NCI-H748 (cell line): ENCODE data around the gene CHI3L1.

Experiments used
- DNase-seq: peaks from one replicate; lab custom pipeline; 2025; ENCODE audit not compliant: unreplicated experiment; lab: John Stamatoyannopoulos, UW

CHI3L1 gene

DNA sequence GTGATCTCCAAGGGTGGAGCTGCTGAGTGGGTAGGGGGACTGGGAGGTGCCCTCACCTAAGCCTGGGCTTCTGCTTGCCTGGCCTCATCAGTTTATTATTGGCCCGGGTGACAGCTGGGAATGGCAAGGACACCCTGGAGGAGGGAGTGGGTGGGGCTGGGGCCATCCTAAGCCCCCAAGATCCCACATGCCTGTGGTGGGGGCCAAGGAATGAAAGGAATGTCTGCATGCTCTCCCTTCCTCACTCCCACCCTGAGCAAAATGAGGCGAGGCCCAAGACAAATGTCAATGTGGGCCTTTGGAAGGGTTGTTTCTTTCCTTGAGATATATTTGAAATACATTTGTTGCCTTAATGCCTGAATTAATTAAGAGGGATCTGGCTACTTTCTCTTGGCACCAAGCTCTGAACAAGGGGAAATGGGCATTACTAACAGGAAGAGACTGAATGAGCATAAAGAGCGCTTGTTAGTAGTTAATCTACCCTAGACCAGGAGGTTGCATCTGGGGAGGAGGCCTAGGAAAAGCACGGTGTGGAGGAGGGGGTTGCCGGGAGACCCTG is 19.7 kb upstream of the CHI3L1 start:
- no peak for DNase-seq

- DNase-seq = no peak
These were observed 18.3 kb upstream of the CHI3L1 start for GRCh38 chr1:203204756-203205155.

DNA sequence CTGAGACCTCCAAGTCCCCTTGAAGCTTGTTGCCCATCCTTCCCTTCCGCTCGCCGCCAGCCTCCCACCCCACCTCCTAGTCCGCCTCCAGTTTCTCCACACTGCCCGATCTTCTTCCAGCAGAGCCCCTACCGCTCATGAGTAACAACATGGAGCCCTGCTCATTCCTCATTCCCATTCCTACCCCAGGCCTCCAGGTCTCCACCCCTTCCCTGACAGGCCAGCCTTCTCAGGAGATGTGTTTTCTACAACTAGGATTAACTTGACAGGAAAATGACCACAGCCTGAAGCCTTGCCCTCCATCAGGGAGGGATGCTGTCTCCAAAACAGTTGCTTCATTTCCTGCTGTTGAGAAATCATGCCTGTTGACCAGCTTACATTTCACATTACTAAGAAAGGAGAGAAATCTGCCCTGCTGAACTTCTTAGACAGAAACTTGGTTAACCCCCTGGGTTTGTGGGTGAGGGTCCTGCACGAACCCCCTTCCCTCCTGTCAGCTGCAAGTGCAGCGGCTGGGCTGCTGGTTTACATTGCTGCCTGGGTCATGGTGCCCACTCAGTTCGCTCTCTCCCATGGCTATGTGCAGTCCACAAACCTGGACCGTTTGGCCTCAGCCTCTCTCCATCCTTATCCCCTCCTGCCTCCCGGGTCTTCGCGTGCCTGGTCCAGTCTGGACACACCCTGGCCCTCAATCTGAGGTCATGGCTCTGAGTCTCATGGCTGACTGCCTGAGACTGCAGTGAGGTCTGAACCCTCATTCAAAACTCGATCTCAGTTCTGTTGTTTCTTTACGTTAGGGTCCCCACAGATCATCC is 16.1 kb upstream of the CHI3L1 start:
- no peak for DNase-seq

- DNase-seq = no peak
These were observed 15.2 kb upstream of the CHI3L1 start for GRCh38 chr1:203201516-203202205.

- DNase-seq = no peak
These were observed 14.4 kb upstream of the CHI3L1 start for GRCh38 chr1:203200916-203201315.

- DNase-seq = no peak
These were observed 13.5 kb upstream of the CHI3L1 start for GRCh38 chr1:203199816-203200571.

GRCh38 chr1:203199481-203199815 is 12.9 kb upstream of the CHI3L1 start:
- DNase-seq = no peak

GRCh38 chr1:203199002-203199401 is 12.5 kb upstream of the CHI3L1 start:
- no peak for DNase-seq

DNA sequence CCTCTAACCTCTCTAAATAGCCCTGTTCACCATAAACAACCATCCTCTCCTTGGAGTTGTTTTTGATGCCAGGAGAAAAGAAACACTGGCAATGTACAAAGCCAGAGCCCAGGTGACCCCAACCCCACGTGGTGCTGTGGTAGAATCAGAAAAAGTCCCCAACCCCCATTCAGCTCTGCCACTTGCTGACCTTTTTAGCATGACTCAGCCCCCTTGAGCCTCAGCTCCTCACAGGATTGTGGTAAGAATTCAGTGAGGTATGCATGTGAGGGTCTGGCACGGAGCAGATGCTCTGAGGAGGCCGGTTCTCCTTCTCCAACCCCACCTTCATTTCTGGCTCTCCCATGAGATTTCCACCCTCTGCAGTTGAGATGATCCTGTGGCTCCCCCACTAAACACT is 11.1 kb upstream of the CHI3L1 start:
- no peak for DNase-seq

DNA sequence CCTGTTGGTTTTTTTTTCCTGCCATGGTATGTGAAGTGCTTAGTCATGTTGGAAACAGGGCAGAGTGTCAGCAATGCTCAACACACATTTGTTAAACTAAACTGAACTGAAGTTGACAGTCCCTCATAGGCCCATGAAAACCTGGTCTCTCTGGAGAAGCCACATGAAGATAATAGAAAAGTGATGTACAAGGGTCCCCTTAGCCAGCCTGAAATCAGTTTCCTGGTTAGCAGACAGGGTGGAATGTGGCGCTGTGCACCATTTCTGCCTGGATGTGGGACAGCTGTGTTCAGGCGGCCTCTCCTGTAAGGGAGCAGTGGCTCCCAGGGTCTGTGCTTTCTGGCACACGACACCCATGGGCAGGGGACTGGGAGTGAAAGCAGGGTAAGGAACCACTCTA is 9.9 kb upstream of the CHI3L1 start:
- DNase-seq = no peak

DNA sequence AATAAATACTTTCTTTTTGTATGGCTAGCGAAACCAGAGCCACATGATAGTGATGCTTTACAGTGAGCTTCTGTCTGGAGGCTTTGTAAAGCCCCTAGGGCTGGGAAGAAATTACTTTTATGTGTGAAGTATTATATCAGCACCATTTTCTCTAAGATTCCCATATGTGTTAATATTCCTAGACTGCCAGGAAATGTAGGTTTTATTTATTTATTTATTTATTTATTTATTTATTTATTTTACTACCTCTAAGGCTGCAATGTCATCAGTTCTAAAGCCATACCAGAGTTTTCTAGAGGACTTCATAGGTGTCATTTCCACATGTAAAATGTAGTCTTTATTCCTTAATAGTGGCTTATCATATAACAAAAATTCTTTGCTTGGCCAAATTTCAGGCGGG is 4.4 kb upstream of the CHI3L1 start:
- no peak for DNase-seq

DNA sequence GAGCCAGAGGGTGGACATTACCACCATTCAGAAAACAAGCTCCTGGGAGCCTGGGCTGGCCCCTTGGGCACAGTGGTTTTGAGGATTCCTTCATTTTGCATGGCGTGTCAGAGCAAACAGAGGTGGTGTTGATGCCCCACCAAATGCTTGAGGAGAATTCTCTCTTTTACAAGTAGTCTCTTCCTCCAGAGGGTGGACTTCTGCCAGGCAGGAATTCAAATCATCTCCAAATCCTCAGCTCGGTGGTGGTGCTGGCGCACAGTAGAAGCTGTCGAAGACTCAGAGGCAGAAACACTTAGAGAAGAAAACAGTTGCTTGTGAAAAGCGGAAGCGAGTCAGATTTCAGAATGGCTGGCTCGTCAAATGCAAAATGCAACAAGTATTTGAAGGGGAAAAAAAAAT is 3.4 kb upstream of the CHI3L1 start:
- DNase-seq = no peak

DNA sequence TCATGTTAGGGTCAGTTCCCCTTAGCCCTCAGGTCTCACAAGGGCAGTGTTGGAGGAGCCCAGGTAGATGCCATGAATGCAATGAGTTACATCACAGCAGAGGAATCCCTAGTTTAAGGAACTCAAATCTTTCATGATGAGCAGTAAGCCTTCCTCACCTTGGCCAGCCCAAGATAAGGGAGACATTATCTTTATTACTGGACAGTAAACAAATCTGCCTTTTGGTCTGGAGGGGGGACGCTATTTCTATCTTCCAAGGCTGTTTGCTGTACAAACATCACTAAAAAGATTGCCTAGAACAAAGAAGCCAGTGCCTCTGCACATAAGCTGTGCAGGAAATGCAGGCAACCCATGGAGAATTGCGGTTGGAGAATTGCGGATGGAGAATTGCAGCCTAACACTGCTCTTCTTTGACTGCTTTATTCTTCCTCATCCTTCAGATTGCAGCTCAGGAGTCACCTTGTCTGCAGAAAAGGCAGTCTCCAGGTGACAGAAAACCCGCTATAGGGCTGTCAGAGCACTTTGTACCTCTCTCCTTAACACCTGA is 2.3 kb upstream of the CHI3L1 start:
- no peak for DNase-seq

- no peak for DNase-seq
These were observed 1.3 kb upstream of the CHI3L1 start for GRCh38 chr1:203187689-203188264.

DNA sequence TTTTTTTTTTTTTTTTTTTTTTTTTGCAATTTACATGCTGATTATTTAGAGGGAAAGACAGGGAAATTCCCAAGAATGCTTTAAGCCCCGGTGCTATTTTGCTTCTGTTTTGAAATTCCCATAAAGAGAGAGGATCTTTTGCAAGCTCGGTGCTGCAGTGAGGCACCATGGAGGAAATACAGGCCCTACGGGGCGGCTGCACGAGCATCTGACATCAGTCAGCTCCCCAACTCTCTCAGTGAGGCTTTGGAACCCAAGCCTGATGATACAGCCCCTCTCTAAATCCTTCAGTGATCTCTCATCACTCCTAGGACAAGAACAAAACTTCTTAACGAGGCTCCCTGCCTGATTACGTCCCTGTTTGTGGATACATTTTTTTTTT is 791 bp upstream of the CHI3L1 start:
- no peak for DNase-seq

GRCh38 chr1:203186091-203186445 is 436 bp downstream of the CHI3L1 start:
- DNase-seq = no peak

DNA sequence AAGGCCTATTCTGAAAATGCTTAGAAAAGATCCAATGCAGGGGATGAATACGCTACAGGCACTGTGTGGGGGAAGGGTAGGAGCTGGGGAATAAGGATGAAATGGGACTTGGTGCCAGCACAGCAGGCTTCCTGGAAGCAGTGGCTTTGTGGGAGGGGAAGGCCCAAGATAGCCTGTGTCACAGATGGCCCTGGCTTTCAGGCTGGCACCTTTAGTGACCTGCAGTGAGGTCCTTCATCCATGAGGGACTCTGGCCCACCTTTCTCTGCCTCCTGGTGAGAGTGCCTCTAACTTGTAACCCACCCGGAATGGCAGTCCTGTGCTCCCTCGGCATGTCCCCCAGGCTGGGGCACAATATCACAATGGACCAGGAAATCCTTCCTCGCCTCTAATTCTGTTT is 919 bp downstream of the CHI3L1 start:
- DNase-seq = no peak

DNA sequence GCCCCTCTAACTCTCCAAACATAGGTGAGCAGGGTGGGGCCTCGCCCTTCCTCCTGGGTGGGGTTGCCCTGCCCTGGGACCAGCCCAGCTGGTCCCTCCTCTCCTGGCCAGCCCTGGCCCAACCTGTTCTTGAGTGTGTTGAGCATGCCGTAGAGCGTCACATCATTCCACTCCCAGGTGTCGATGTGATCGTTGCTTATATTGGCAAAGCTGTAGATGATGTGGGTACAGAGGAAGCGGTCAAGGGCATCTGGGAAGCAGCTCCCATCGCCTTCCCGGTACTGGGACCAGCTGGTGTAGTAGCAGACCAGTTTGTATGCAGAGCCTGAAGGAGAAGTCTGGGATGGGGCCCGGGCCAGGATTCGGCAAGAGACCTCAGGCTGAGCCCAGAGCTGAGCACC is 1.4 kb downstream of the CHI3L1 start:
- no peak for DNase-seq

GRCh38 chr1:203184467-203184866 is 2.0 kb downstream of the CHI3L1 start:
- DNase-seq = no peak

DNA sequence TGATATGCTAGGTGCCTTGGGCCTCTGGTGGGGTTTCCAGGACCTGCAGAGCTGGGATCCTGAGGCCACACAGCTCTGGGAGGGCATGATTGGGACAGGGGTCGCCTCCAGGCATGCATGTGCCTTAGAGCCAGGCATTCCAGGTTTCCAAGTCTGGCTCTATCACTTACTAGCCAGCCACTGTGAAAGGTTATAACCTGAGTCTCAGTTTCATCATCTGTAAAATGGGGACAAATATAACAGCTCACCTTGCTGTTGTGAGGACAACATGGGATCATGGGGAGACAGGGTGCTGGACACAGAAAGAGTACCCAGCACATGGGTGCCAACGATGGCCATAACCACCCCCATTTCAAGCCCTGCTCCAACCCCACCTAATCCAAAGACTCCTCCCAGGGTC is 2.7 kb downstream of the CHI3L1 start:
- no peak for DNase-seq

DNA sequence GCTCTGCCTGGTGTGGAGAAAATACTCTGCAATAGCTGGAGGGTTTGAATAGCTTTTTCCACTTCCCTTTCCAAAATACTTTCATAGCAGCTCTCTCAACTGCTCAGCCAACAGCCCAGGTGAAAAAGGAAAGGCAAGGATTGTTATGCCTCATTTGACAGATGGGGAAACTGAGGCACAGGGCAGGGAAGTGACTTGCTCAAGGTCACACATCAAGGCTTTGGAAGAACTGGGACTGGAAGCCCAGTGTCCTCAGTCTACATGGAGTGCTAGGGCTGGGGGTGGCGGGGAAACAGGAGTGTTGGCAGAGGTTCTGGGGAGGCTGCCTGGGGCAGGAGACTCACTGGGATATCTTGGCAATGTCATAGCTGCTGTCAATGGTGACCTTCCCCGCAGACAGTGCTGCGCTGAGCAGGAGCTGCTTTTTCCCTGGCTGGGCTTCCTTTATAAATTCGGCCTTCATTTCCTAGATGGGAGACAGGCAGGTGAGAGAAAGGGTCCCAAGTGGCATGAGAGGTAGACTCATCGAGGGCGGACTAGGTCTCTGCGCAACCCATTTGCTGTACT is 4.0 kb downstream of the CHI3L1 start:
- DNase-seq = no peak
